CD4-positive, alpha-beta T cell treated with Interleukin-17A for 4 hours (primary cell): ENCODE results near the gene CCDC127.
A peak's percentile ranks its signal among the peaks of the same experiment; 100 is the strongest.
"Not testable (repeated sequence)": the region's sequence is repeated elsewhere in the genome, so short reads cannot be mapped to it uniquely, and the experiment has no call there.

Experiments
- DNase-seq: peaks from one replicate; pipeline ENCODE4 v3.0.0-alpha.2; 2020; ENCODE audit warnings: mixed read lengths

Gene CCDC127

GRCh38 chr5:233426-233825 lies 15.5 kb upstream of the CCDC127 start:
- not testable (repeated sequence) for DNase-seq

- no peak for DNase-seq
These were observed 13.7 kb upstream of the CCDC127 start for GRCh38 chr5:231661-232060.

- no peak for DNase-seq
These were observed 12.8 kb upstream of the CCDC127 start for GRCh38 chr5:230711-231110.

- no peak for DNase-seq
These were observed 10.9 kb upstream of the CCDC127 start for GRCh38 chr5:228886-229285.

- not testable (repeated sequence) for DNase-seq
These were observed 9.4 kb upstream of the CCDC127 start for GRCh38 chr5:227375-227774.

GRCh38 chr5:225334-225733 lies 7.4 kb upstream of the CCDC127 start:
- no peak for DNase-seq

- no peak for DNase-seq
These were observed 5.8 kb upstream of the CCDC127 start for GRCh38 chr5:223791-224190.

- not testable (repeated sequence) for DNase-seq
These were observed 5.2 kb upstream of the CCDC127 start for GRCh38 chr5:222951-223715.

GRCh38 chr5:219991-220390 lies 2.0 kb upstream of the CCDC127 start:
- DNase-seq = no peak

- peak; percentile 54 for DNase-seq
These were observed 1.5 kb upstream of the CCDC127 start for GRCh38 chr5:219460-219863.

- DNase-seq = peak; percentile 26
These were observed 721 bp upstream of the CCDC127 start for GRCh38 chr5:218457-219291.

- DNase-seq = not testable (repeated sequence)
These were observed 1.9 kb downstream of the CCDC127 start for GRCh38 chr5:216076-216475.

GRCh38 chr5:215256-215655 lies 2.7 kb downstream of the CCDC127 start:
- not testable (repeated sequence) for DNase-seq

GRCh38 chr5:213803-214395 lies 4.1 kb downstream of the CCDC127 start:
- DNase-seq = no peak

GRCh38 chr5:208449-209114 lies 9.4 kb downstream of the CCDC127 start:
- no peak for DNase-seq

- DNase-seq = no peak
These were observed 10.4 kb downstream of the CCDC127 start for GRCh38 chr5:207599-207998.

- no peak for DNase-seq
These were observed 10.9 kb downstream of the CCDC127 start for GRCh38 chr5:206927-207536.

GRCh38 chr5:206406-206805 lies 11.5 kb downstream of the CCDC127 start:
- no peak for DNase-seq

GRCh38 chr5:204966-205670 lies 12.8 kb downstream of the CCDC127 start:
- DNase-seq = no peak

GRCh38 chr5:204462-204861 lies 13.5 kb downstream of the CCDC127 start:
- DNase-seq = no peak

GRCh38 chr5:204001-204400 lies 14.0 kb downstream of the CCDC127 start:
- no peak for DNase-seq
